ENCODE data around the gene LCN9.

DNA sequence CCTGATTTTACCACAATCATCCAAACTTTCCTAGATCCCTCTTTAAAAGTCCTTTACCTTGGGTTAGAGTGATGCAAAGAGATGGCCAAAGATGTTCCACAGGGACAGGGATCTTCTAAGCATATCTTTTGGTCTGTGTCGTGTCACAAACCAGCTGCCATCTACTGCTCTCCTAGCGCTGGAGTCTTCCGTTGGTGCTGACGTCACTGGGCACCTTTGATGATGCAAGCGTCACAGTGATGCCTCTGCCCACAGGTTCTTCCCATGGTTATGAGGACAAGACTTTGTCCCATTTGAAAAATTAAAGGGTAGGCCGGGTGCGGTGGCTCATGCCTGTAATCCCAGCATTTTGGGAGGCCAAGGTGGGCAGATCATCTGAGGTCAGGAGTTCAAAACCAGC is 22.1 kb upstream of the LCN9 start:
- TF ChIP-seq, protein P1, sequence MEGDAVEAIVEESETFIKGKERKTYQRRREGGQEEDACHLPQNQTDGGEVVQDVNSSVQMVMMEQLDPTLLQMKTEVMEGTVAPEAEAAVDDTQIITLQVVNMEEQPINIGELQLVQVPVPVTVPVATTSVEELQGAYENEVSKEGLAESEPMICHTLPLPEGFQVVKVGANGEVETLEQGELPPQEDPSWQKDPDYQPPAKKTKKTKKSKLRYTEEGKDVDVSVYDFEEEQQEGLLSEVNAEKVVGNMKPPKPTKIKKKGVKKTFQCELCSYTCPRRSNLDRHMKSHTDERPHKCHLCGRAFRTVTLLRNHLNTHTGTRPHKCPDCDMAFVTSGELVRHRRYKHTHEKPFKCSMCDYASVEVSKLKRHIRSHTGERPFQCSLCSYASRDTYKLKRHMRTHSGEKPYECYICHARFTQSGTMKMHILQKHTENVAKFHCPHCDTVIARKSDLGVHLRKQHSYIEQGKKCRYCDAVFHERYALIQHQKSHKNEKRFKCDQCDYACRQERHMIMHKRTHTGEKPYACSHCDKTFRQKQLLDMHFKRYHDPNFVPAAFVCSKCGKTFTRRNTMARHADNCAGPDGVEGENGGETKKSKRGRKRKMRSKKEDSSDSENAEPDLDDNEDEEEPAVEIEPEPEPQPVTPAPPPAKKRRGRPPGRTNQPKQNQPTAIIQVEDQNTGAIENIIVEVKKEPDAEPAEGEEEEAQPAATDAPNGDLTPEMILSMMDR (IDR thresholded peaks at IDR 0.05; ENCODE audit: low read depth, low read length): no peak
- TF ChIP-seq, protein P2, sequence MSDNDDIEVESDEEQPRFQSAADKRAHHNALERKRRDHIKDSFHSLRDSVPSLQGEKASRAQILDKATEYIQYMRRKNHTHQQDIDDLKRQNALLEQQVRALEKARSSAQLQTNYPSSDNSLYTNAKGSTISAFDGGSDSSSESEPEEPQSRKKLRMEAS (IDR thresholded peaks at IDR 0.05; ENCODE audit: low read depth, low read length): no peak
- TF ChIP-seq POLR2A (IDR thresholded peaks at IDR 0.05; ENCODE audit: extremely low read depth, insufficient read length) (no peak), MYC (IDR thresholded peaks at IDR 0.05; ENCODE audit: low read depth, low read length) (no peak)

All from NB4 (cell line).